GM12875 (cell line): Measurements from ENCODE around the gene GALNT1.

Source experiments
- H3K4me3 ChIP-seq: one replicate; pipeline ENCODE4 v1.5.1; 2011; ENCODE audit warnings: low read depth, low read length, control low read depth
- CTCF ChIP-seq: IDR thresholded peaks from 2 replicates; pipeline ENCODE4 v1.5.1; 2011; ENCODE audit warnings: low read depth, mild to moderate bottlenecking, control low read depth, inconsistent platforms, low read length, moderate library complexity, borderline replicate concordance; ENCODE audit not compliant: insufficient read depth

GALNT1 gene

GRCh38 chr18:35625232-35625631 lies 43.7 kb downstream of the GALNT1 start:
- no peak for TF ChIP-seq CTCF
- H3K4me3 ChIP-seq = no peak overlapping the region

GRCh38 chr18:35633761-35634160 lies 52.2 kb downstream of the GALNT1 start:
- no peak overlapping the region for H3K4me3 ChIP-seq
- no peak for TF ChIP-seq CTCF

GRCh38 chr18:35634323-35634722 lies 52.8 kb downstream of the GALNT1 start:
- no peak overlapping the region for H3K4me3 ChIP-seq
- TF ChIP-seq CTCF = no peak

GRCh38 chr18:35635170-35635569 lies 53.6 kb downstream of the GALNT1 start:
- TF ChIP-seq CTCF = no peak
- no peak overlapping the region for H3K4me3 ChIP-seq

GRCh38 chr18:35637227-35637626 lies 55.7 kb downstream of the GALNT1 start:
- TF ChIP-seq CTCF = no peak
- no peak overlapping the region for H3K4me3 ChIP-seq

GRCh38 chr18:35639296-35639695 lies 57.8 kb downstream of the GALNT1 start:
- TF ChIP-seq CTCF = no peak
- H3K4me3 ChIP-seq = no peak overlapping the region

GRCh38 chr18:35641467-35641866 lies 59.9 kb downstream of the GALNT1 start:
- no peak overlapping the region for H3K4me3 ChIP-seq
- no peak for TF ChIP-seq CTCF
